ENCODE measurements around the gene ELP2.
"Not testable (repeated sequence)": the region's sequence is repeated elsewhere in the genome, so short reads cannot be mapped to it uniquely, and the experiment has no call there.

The ELP2 gene, protein sequence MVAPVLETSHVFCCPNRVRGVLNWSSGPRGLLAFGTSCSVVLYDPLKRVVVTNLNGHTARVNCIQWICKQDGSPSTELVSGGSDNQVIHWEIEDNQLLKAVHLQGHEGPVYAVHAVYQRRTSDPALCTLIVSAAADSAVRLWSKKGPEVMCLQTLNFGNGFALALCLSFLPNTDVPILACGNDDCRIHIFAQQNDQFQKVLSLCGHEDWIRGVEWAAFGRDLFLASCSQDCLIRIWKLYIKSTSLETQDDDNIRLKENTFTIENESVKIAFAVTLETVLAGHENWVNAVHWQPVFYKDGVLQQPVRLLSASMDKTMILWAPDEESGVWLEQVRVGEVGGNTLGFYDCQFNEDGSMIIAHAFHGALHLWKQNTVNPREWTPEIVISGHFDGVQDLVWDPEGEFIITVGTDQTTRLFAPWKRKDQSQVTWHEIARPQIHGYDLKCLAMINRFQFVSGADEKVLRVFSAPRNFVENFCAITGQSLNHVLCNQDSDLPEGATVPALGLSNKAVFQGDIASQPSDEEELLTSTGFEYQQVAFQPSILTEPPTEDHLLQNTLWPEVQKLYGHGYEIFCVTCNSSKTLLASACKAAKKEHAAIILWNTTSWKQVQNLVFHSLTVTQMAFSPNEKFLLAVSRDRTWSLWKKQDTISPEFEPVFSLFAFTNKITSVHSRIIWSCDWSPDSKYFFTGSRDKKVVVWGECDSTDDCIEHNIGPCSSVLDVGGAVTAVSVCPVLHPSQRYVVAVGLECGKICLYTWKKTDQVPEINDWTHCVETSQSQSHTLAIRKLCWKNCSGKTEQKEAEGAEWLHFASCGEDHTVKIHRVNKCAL

DNA sequence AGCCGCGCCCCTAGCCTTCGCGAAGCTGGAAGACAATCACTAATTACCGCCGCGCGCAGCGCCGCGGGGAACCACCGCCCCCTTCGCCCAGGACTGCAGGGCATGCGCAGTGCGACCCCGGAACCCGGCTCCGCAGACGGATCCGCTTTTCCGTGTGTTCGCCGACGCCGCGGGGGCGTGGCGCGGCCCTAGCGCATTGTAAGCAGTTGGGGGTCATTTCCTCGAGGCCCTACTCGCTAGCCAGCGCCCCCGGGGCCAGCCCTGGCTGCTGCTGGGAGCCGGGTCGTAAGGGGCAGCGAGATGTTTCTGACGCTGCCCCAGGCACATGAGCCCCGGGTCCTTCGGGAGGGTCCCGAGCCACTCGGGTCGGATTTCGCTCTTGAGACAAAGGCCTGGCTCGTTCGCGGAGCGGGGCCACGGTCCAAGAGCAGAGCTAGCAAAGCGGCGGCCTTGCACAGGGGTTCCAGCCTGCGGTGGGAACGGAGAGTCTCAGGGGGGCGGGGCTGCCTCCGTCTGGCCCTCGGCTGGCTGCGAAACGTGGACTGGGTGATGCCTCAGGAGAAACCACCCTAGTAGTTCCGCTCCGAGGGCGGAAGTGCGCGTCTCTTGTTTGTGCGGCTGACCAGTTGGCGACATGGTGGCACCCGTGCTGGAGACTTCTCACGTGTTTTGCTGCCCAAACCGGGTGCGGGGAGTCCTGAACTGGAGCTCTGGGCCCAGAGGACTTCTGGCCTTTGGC, at the start of gene ELP2, which contains the start of gene SLC39A6:
TSS of gene ELP2 (plus strand) at position 600 of the 739 bp plus-strand sequence. CDS start at position 635, 35 bp downstream.
TSS of gene SLC39A6 (minus strand) at position 41 of the 739 bp plus-strand sequence. CDS start 2,333 bp downstream, outside the sequence.
- Histone ChIP-seq H3K27me3 (ENCODE audit: control insufficient read depth in 2 of 2, insufficient read depth in 2 of 2, low read length in 2 of 2) (no peaks in the 10 kb centered on the region), H3K27ac (ENCODE audit: low read depth in 2 of 2, low read length in 2 of 2) (peak within 1 kb of the TSS; percentile 100), H3K4me3 (ENCODE audit: low read length in 2 of 2) (peak within 1 kb of the TSS; percentile 95 to 99), H3K9ac (ENCODE audit: low read depth in 1 of 2, low read length in 2 of 2) (peak within 1 kb of the TSS; percentile 94 to 98), H3K9me3 (ENCODE audit: control insufficient read depth in 2 of 2, low read length in 2 of 2) (no peaks in the 10 kb centered on the region), H3K36me3 (ENCODE audit: control insufficient read depth in 2 of 2, insufficient read depth in 2 of 2, low read length in 2 of 2) (peaks cover 0 to 6% of the 10 kb centered on the region in 2 donors), H3K4me1 (ENCODE audit: control insufficient read depth in 2 of 2, insufficient read depth in 2 of 2, low read length in 2 of 2) (peaks cover 5 to 15% of the 10 kb centered on the region in 2 donors)

- not testable (repeated sequence) for H3K27ac ChIP-seq (ENCODE audit: low read depth in 2 of 2, low read length in 2 of 2); H3K4me3 ChIP-seq (ENCODE audit: low read length in 2 of 2); H3K4me1 ChIP-seq (ENCODE audit: control insufficient read depth in 2 of 2, insufficient read depth in 2 of 2, low read length in 2 of 2); H3K9ac ChIP-seq (ENCODE audit: low read depth in 1 of 2, low read length in 2 of 2); H3K27me3 ChIP-seq (ENCODE audit: control insufficient read depth in 2 of 2, insufficient read depth in 2 of 2, low read length in 2 of 2); H3K9me3 ChIP-seq (ENCODE audit: control insufficient read depth in 2 of 2, low read length in 2 of 2); H3K36me3 ChIP-seq (ENCODE audit: control insufficient read depth in 2 of 2, insufficient read depth in 2 of 2, low read length in 2 of 2)
Observed at GRCh38 chr18:36081118-36081517, 48.6 kb upstream of the ELP2 start.

GRCh38 chr18:36083729-36084128, 46.0 kb upstream of the ELP2 start:
- Histone ChIP-seq H3K4me3 (ENCODE audit: low read length in 2 of 2) (no peak overlapping the region), H3K27me3 (ENCODE audit: control insufficient read depth in 2 of 2, insufficient read depth in 2 of 2, low read length in 2 of 2) (no peaks in the 10 kb centered on the region), H3K9me3 (ENCODE audit: control insufficient read depth in 2 of 2, low read length in 2 of 2) (no peaks in the 10 kb centered on the region), H3K36me3 (ENCODE audit: control insufficient read depth in 2 of 2, insufficient read depth in 2 of 2, low read length in 2 of 2) (no peaks in the 10 kb centered on the region), H3K4me1 (ENCODE audit: control insufficient read depth in 2 of 2, insufficient read depth in 2 of 2, low read length in 2 of 2) (no peaks in the 10 kb centered on the region), H3K27ac (ENCODE audit: low read depth in 2 of 2, low read length in 2 of 2) (no peak overlapping the region), H3K9ac (ENCODE audit: low read depth in 1 of 2, low read length in 2 of 2) (no peak overlapping the region)

DNA sequence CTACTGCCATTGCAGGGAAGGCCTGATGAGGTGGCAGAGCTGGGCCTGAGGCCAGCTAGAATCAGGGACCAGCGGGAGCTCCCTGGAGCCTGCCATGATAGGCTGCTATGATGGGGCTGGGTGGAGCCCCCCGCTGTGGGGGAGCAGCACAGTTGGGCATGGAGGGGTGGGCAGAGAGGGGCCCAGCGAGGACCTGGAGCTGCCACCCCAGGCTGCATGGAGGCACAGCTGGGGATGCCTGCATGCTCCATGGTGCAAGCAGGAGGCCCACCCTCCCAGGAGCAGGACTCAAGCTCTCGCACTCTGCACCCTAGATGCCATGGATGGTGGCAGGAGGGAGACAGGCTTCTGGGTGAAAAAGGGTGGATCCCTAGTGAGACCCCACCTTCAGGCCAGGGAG, 44.5 kb upstream of the ELP2 start:
- Histone ChIP-seq H3K9ac (ENCODE audit: low read depth in 1 of 2, low read length in 2 of 2) (no peak overlapping the region), H3K36me3 (ENCODE audit: control insufficient read depth in 2 of 2, insufficient read depth in 2 of 2, low read length in 2 of 2) (no peaks in the 10 kb centered on the region), H3K27me3 (ENCODE audit: control insufficient read depth in 2 of 2, insufficient read depth in 2 of 2, low read length in 2 of 2) (no peaks in the 10 kb centered on the region), H3K9me3 (ENCODE audit: control insufficient read depth in 2 of 2, low read length in 2 of 2) (no peaks in the 10 kb centered on the region), H3K4me3 (ENCODE audit: low read length in 2 of 2) (no peak overlapping the region), H3K27ac (ENCODE audit: low read depth in 2 of 2, low read length in 2 of 2) (no peak overlapping the region), H3K4me1 (ENCODE audit: control insufficient read depth in 2 of 2, insufficient read depth in 2 of 2, low read length in 2 of 2) (no peaks in the 10 kb centered on the region)

- Histone ChIP-seq H3K27ac (ENCODE audit: low read depth in 2 of 2, low read length in 2 of 2) (no peak overlapping the region), H3K4me3 (ENCODE audit: low read length in 2 of 2) (no peak overlapping the region)
Observed at GRCh38 chr18:36086186-36086585, 43.5 kb upstream of the ELP2 start.

GRCh38 chr18:36088256-36088655, 41.4 kb upstream of the ELP2 start:
- H3K27ac ChIP-seq (ENCODE audit: low read depth in 2 of 2, low read length in 2 of 2): no peak overlapping the region
- no peak overlapping the region for H3K9ac ChIP-seq (ENCODE audit: low read depth in 1 of 2, low read length in 2 of 2)
- H3K36me3 ChIP-seq (ENCODE audit: control insufficient read depth in 2 of 2, insufficient read depth in 2 of 2, low read length in 2 of 2): no peaks in the 10 kb centered on the region
- H3K27me3 ChIP-seq (ENCODE audit: control insufficient read depth in 2 of 2, insufficient read depth in 2 of 2, low read length in 2 of 2): no peaks in the 10 kb centered on the region
- no peak overlapping the region for H3K4me3 ChIP-seq (ENCODE audit: low read length in 2 of 2)
- no peaks in the 10 kb centered on the region for H3K4me1 ChIP-seq (ENCODE audit: control insufficient read depth in 2 of 2, insufficient read depth in 2 of 2, low read length in 2 of 2)
- H3K9me3 ChIP-seq (ENCODE audit: control insufficient read depth in 2 of 2, low read length in 2 of 2): no peaks in the 10 kb centered on the region

More at GRCh38 chr18:36086186-36086585, 43.5 kb upstream of the ELP2 start:
- H3K9me3 ChIP-seq (ENCODE audit: control insufficient read depth in 2 of 2, low read length in 2 of 2): no peaks in the 10 kb centered on the region
- no peaks in the 10 kb centered on the region for H3K27me3 ChIP-seq (ENCODE audit: control insufficient read depth in 2 of 2, insufficient read depth in 2 of 2, low read length in 2 of 2)
- H3K36me3 ChIP-seq (ENCODE audit: control insufficient read depth in 2 of 2, insufficient read depth in 2 of 2, low read length in 2 of 2): no peaks in the 10 kb centered on the region
- H3K9ac ChIP-seq (ENCODE audit: low read depth in 1 of 2, low read length in 2 of 2): no peak overlapping the region
- no peaks in the 10 kb centered on the region for H3K4me1 ChIP-seq (ENCODE audit: control insufficient read depth in 2 of 2, insufficient read depth in 2 of 2, low read length in 2 of 2)

DNA sequence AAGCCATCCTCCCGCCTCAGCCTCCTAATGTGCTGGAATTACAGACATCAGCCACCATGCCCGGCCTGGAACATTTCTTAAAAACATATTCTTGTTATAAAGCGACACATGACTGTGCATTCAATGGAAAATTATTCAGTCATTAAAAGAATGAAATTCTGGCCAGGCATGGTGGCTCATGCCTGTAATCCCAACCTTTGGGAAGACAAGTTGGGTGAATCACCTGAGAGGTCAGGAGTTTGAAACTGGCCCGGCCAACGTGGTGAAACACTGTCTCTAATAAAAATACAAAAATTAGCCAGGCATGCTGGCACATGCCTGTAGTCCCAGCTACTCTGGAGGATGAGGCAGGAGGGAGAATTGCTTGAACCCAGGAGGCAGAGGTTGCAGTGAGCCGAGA, 40.7 kb upstream of the ELP2 start:
- Histone ChIP-seq H3K36me3 (ENCODE audit: control insufficient read depth in 2 of 2, insufficient read depth in 2 of 2, low read length in 2 of 2) (no peaks in the 10 kb centered on the region), H3K4me1 (ENCODE audit: control insufficient read depth in 2 of 2, insufficient read depth in 2 of 2, low read length in 2 of 2) (no peaks in the 10 kb centered on the region), H3K27me3 (ENCODE audit: control insufficient read depth in 2 of 2, insufficient read depth in 2 of 2, low read length in 2 of 2) (no peaks in the 10 kb centered on the region), H3K4me3 (ENCODE audit: low read length in 2 of 2) (no peak overlapping the region), H3K9ac (ENCODE audit: low read depth in 1 of 2, low read length in 2 of 2) (no peak overlapping the region), H3K27ac (ENCODE audit: low read depth in 2 of 2, low read length in 2 of 2) (no peak overlapping the region), H3K9me3 (ENCODE audit: control insufficient read depth in 2 of 2, low read length in 2 of 2) (no peaks in the 10 kb centered on the region)

DNA sequence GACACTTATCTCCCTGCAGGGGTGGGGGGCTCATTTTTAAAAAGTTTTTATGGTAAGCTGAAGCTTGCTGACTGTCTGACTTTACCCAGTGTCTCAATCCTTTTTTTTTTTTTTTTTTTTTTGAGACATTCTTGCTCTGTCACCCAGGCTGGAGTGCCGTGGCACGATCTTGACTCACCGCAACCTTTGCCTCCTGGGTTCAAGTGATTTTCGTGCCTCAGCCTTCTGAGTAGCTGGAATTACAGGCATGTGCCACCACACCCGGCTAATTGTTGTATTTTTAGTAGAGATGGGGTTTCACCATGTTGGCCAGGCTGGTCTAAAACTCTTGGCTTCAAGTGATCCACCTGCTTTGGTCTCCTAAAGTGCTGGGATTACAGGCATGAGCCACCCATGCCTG, 37.6 kb upstream of the ELP2 start:
- H3K9ac ChIP-seq (ENCODE audit: low read depth in 1 of 2, low read length in 2 of 2); H3K27ac ChIP-seq (ENCODE audit: low read depth in 2 of 2, low read length in 2 of 2); H3K4me3 ChIP-seq (ENCODE audit: low read length in 2 of 2); H3K4me1 ChIP-seq (ENCODE audit: control insufficient read depth in 2 of 2, insufficient read depth in 2 of 2, low read length in 2 of 2); H3K27me3 ChIP-seq (ENCODE audit: control insufficient read depth in 2 of 2, insufficient read depth in 2 of 2, low read length in 2 of 2); H3K9me3 ChIP-seq (ENCODE audit: control insufficient read depth in 2 of 2, low read length in 2 of 2); H3K36me3 ChIP-seq (ENCODE audit: control insufficient read depth in 2 of 2, insufficient read depth in 2 of 2, low read length in 2 of 2): not testable (repeated sequence)

DNA sequence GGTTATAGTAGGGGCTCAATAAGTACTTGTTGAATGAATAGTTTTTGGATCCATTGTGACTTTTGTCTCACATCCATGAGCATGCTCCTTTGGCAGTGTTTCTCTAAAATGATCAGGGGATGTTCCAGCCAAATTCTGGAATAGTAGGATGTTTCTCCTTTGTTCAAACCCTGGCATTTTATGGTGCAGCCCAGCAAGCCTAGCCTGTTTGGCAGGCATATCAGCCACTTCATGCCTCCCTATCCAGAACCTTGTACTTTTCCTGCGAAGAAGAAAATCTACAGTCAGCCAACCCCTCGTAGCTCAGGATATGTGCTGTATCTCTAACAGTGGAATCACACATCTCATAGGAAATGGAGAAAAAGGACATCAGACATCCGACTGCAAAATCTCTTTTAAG, 35.3 kb upstream of the ELP2 start:
- no peaks in the 10 kb centered on the region for H3K4me1 ChIP-seq (ENCODE audit: control insufficient read depth in 2 of 2, insufficient read depth in 2 of 2, low read length in 2 of 2)
- H3K9me3 ChIP-seq (ENCODE audit: control insufficient read depth in 2 of 2, low read length in 2 of 2): no peaks in the 10 kb centered on the region
- H3K4me3 ChIP-seq (ENCODE audit: low read length in 2 of 2): no peak overlapping the region
- H3K27me3 ChIP-seq (ENCODE audit: control insufficient read depth in 2 of 2, insufficient read depth in 2 of 2, low read length in 2 of 2): peaks cover 0 to 3% of the 10 kb centered on the region in 2 donors
- H3K36me3 ChIP-seq (ENCODE audit: control insufficient read depth in 2 of 2, insufficient read depth in 2 of 2, low read length in 2 of 2): no peaks in the 10 kb centered on the region
- H3K9ac ChIP-seq (ENCODE audit: low read depth in 1 of 2, low read length in 2 of 2): no peak overlapping the region
- no peak overlapping the region for H3K27ac ChIP-seq (ENCODE audit: low read depth in 2 of 2, low read length in 2 of 2)
